ENCODE results near the gene DPP10.

Gene DPP10

DNA sequence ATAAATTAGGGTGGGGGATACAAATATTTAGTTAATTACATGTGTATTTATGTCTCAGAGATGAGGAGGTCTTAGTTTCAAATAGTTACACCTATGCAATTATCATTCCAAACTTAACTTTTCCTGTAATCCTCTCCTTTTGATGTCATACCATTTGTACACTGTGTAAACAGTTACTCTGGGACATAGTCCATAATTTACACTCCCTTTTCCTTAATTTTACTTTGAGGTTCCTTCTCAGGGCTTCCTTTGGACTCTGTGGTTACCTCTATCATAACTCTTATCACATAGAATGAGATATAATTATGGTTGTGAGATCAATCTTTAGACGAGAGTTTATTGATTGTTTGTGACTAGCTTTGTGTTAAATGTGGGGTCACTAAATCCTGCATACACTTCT is 84.4 kb downstream of the DPP10 start:
- TF ChIP-seq, protein P1, sequence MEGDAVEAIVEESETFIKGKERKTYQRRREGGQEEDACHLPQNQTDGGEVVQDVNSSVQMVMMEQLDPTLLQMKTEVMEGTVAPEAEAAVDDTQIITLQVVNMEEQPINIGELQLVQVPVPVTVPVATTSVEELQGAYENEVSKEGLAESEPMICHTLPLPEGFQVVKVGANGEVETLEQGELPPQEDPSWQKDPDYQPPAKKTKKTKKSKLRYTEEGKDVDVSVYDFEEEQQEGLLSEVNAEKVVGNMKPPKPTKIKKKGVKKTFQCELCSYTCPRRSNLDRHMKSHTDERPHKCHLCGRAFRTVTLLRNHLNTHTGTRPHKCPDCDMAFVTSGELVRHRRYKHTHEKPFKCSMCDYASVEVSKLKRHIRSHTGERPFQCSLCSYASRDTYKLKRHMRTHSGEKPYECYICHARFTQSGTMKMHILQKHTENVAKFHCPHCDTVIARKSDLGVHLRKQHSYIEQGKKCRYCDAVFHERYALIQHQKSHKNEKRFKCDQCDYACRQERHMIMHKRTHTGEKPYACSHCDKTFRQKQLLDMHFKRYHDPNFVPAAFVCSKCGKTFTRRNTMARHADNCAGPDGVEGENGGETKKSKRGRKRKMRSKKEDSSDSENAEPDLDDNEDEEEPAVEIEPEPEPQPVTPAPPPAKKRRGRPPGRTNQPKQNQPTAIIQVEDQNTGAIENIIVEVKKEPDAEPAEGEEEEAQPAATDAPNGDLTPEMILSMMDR (IDR thresholded peaks at IDR 0.05; ENCODE audit: low read depth, low read length, missing control alignments) = no peak
- DNase-seq (ENCODE audit: low read depth) = no peak

DNA sequence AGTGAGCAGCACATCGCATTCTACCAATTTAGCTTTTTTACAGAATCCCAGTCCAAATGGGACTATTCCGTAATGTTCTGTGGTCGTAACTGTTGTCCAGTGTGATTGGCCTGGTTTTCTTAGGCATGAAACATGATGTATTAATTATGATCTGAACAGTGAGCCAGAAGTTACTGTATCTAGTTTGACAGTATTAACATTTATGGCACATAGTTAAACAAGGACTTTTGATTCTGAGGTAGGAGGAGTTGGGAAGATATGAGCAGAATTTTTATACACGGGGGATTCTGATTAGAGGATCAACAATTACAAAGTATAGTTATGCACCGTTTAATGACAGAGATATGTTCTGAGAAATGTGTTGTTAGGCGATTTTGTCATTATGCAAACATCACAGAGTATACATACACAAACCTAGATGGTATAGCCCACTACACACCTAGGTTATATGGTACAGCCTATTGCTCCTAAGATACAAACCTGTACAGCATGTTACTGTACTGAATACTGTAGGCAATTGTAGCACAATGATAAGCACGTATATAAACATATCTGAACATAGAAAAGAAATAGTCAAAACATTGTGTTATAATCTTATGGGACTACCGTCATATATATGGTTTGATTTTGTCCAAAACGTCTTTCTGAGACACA is 85.0 kb downstream of the DPP10 start:
- DNase-seq (ENCODE audit: low read depth) = no peak
- H3K4me3 ChIP-seq (ENCODE audit: low read depth, low read length) = no peak overlapping the region
- TF ChIP-seq, protein P1 (IDR thresholded peaks at IDR 0.05; ENCODE audit: low read depth, low read length, missing control alignments) = no peak

More for the DNA sequence above, 84.4 kb downstream of the DPP10 start:
- no peak overlapping the region for H3K4me3 ChIP-seq (ENCODE audit: low read depth, low read length)

DNA sequence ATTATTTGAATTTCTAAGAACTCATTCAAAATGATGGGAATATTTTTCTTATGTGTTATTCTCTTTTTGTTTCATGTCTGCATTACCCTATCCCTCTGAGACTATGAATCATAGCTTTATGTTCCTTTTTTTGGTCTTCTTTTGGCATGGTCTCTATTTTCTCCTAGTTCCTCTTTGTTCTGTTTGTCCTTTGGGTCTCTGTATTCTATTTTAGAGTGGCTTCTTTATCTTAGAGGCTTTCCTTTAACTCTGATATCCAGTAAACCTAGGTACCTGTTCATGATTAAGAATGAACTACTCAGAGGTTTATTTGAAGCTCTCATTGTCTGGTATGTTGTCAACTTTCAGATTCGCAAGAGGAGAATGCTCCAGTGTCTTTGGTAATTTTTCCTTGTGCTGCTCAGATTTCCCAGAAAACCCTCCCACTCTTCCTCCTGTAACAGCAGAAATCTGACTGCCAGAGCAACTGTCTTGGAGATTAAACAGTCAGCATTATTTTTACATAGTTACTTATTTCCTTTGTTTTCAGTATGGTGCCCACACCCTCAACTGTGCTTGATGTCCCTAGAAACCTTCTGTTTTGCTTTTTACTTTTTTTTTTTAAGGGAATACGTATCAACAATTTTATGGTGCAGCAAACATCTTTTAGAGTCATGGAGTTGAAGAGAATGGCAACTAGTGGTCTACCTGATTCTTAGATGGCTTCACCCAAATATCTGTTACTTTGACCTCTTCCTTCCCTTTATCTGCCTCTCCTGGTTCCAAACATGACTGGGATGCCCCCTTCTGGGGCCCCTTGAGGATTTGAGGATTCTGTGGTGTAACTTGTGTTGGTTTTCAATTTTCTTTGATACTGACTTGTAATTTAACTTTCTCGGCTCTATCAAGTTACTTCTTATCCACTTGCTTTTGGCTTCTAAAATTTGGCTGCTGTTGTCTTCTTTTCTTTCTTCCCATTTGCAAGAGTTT is 92.0 kb downstream of the DPP10 start:
- TF ChIP-seq, protein P1 (IDR thresholded peaks at IDR 0.05; ENCODE audit: low read depth, low read length, missing control alignments) = no peak

GRCh38 chr2:114537777-114538176 is 95.3 kb downstream of the DPP10 start:
- no peak overlapping the region for H3K4me3 ChIP-seq (ENCODE audit: low read depth, low read length)
- TF ChIP-seq, protein P1 (IDR thresholded peaks at IDR 0.05; ENCODE audit: low read depth, low read length, missing control alignments) = no peak
- DNase-seq (ENCODE audit: low read depth) = no peak

More for the DNA sequence above, 92.0 kb downstream of the DPP10 start:
- DNase-seq (ENCODE audit: low read depth) = no peak
- no peak overlapping the region for H3K4me3 ChIP-seq (ENCODE audit: low read depth, low read length)

GRCh38 chr2:114542695-114543094 is 100.3 kb downstream of the DPP10 start:
- TF ChIP-seq, protein P1 (IDR thresholded peaks at IDR 0.05; ENCODE audit: low read depth, low read length, missing control alignments) = no peak
- no peak for DNase-seq (ENCODE audit: low read depth)
- no peak overlapping the region for H3K4me3 ChIP-seq (ENCODE audit: low read depth, low read length)

DNA sequence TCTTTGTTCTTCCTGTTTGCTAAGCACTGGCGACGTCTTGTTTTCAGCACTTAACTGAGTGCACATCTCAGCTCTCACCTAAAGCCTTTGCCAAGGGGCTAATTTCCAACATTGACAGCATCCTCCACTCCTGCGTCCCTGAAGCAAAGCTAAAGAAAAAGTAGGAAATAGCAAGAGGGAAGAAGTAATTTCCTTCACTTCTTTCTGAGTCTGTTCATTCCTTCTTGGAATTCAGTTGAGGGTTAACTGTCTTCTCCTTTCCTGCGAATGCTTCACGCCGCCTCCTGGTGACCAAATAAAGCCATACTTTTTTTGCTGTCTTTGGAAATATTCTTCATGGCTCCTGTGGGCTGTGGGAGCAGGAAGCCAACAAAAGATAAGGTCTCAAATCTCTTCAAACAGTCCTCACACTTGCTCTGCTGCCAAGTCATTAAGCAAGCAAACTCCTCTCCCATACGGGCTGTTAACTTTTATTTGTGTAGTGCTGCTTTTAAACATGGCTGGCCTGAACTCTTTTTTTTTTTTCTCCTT is 100.9 kb downstream of the DPP10 start:
- H3K4me3 ChIP-seq (ENCODE audit: low read depth, low read length) = no peak overlapping the region
- TF ChIP-seq, protein P1 (IDR thresholded peaks at IDR 0.05; ENCODE audit: low read depth, low read length, missing control alignments) = no peak
- DNase-seq (ENCODE audit: low read depth) = no peak
